GM19324 (cell line): Measurements from ENCODE around the gene LRRC52.

Source experiments
- ATAC-seq: cut with Tn5 transposase; IDR thresholded peaks from one replicate; pipeline ENCODE4 v1.9.1; 2021; ENCODE audit warnings: mild to moderate bottlenecking, moderate library complexity; ENCODE audit not compliant: unreplicated experiment, low FRiP score

LRRC52 gene

GRCh38 chr1:165537356-165538109 is 6.3 kb upstream of the LRRC52 start:
- no peak for ATAC-seq

- no peak for ATAC-seq
Observed at GRCh38 chr1:165539306-165539705, 4.5 kb upstream of the LRRC52 start.

- no peak for ATAC-seq
Observed at GRCh38 chr1:165539908-165540307, 3.9 kb upstream of the LRRC52 start.

- ATAC-seq, result no peak
Observed at GRCh38 chr1:165542015-165542631, 1.7 kb upstream of the LRRC52 start.

- no peak for ATAC-seq
Observed at GRCh38 chr1:165542647-165543046, 1.2 kb upstream of the LRRC52 start.

GRCh38 chr1:165544996-165545395 is 1.2 kb downstream of the LRRC52 start:
- ATAC-seq, result no peak

- no peak for ATAC-seq
Observed at GRCh38 chr1:165545974-165546373, 2.2 kb downstream of the LRRC52 start.

- no peak for ATAC-seq
Observed at GRCh38 chr1:165549973-165550372, 6.2 kb downstream of the LRRC52 start.

GRCh38 chr1:165551469-165551868 is 7.7 kb downstream of the LRRC52 start:
- no peak for ATAC-seq

- no peak for ATAC-seq
Observed at GRCh38 chr1:165560883-165561656, 17.3 kb downstream of the LRRC52 start.

GRCh38 chr1:165562571-165562970 is 18.8 kb downstream of the LRRC52 start:
- no peak for ATAC-seq

- ATAC-seq, result no peak
Observed at GRCh38 chr1:165563551-165563950, 19.8 kb downstream of the LRRC52 start.

GRCh38 chr1:165564561-165564960 is 20.8 kb downstream of the LRRC52 start:
- ATAC-seq, result no peak

- ATAC-seq, result no peak
Observed at GRCh38 chr1:165565751-165566490, 22.1 kb downstream of the LRRC52 start.

GRCh38 chr1:165570078-165570477 is 26.3 kb downstream of the LRRC52 start:
- ATAC-seq, result no peak

GRCh38 chr1:165573787-165574186 is 30.0 kb downstream of the LRRC52 start:
- no peak for ATAC-seq

GRCh38 chr1:165574295-165574694 is 30.5 kb downstream of the LRRC52 start:
- no peak for ATAC-seq

GRCh38 chr1:165575468-165576099 is 31.8 kb downstream of the LRRC52 start:
- ATAC-seq, result no peak

- no peak for ATAC-seq
Observed at GRCh38 chr1:165576536-165576935, 32.7 kb downstream of the LRRC52 start.

GRCh38 chr1:165577707-165578106 is 33.9 kb downstream of the LRRC52 start:
- no peak for ATAC-seq
